Stimulated activated effector memory CD8-positive, alpha-beta T cell treated with anti-CD3 and anti-CD28 coated beads, Interleukin-12 subunit alpha, Interleukin-12 subunit beta, amount 100 ng/mL, for 72 hours (primary cell): ENCODE measurements around the gene PGF.
A peak's percentile ranks its signal among the peaks of the same experiment; 100 is the strongest.
"Not testable (repeated sequence)": the region's sequence is repeated elsewhere in the genome, so short reads cannot be mapped to it uniquely, and the experiment has no call there.

Experiments used
- ATAC-seq: fragments of 150-1000 bp; cut with Tn5 transposase; 2 replicates; pipeline ENCODE4 v1.10.0; 2021
- DNase-seq, 2 donors: peaks; one replicate each; pipeline ENCODE4 v3.0.0; 2021 to 2022; ENCODE audit warnings: low spot score in 2 of 2
- H3K27ac Mint-ChIP-seq: one replicate; pipeline ENCODE4 v1.8.0; 2022; ENCODE audit warnings: mild to moderate bottlenecking, mixed read lengths
- H3K36me3 Mint-ChIP-seq: one replicate; pipeline ENCODE4 v1.8.0; 2022; ENCODE audit warnings: mild to moderate bottlenecking, mixed read lengths
- H3K4me1 Mint-ChIP-seq: one replicate; pipeline ENCODE4 v1.8.0; 2022; ENCODE audit warnings: mixed read lengths
- H3K4me3 Mint-ChIP-seq: one replicate; pipeline ENCODE4 v1.8.0; 2022; ENCODE audit warnings: mild to moderate bottlenecking, mixed read lengths
- H3K9me3 Mint-ChIP-seq: one replicate; pipeline ENCODE4 v1.8.0; 2022; ENCODE audit warnings: mixed read lengths

PGF gene

GRCh38 chr14:74955229-74956026, at the start of gene PGF:
Gene PGF (minus strand): TSS chr14:74955597. CDS start chr14:74955242, 355 bp downstream.
- H3K36me3 Mint-ChIP-seq, result no peaks in the 10 kb centered on the region
- H3K9me3 Mint-ChIP-seq, result no peaks in the 10 kb centered on the region
- ATAC-seq (peak; percentile 60), DNase-seq (peak in 1 of 2 donors; percentile 58)
- H3K4me3 Mint-ChIP-seq, result peak within 1 kb of the TSS; percentile 48
- H3K4me1 Mint-ChIP-seq, result no peaks in the 10 kb centered on the region
- no peak within 1 kb of the TSS for H3K27ac Mint-ChIP-seq

GRCh38 chr14:75003250-75004027, 48.0 kb upstream of the PGF start:
- H3K9me3 Mint-ChIP-seq, result no peaks in the 10 kb centered on the region
- H3K27ac Mint-ChIP-seq, result peak overlapping the region; percentile 95
- H3K36me3 Mint-ChIP-seq, result peaks cover 61% of the 10 kb centered on the region
- ATAC-seq (no peak), DNase-seq (no peak)
- H3K4me1 Mint-ChIP-seq, result peaks cover 38% of the 10 kb centered on the region
- H3K4me3 Mint-ChIP-seq, result peak overlapping the region; percentile 96

- Mint-ChIP-seq H3K27ac (peak within 1 kb of the TSS; percentile 95), H3K4me3 (peak within 1 kb of the TSS; percentile 96), H3K9me3 (no peaks in the 10 kb centered on the region), H3K36me3 (peaks cover 52% of the 10 kb centered on the region), H3K4me1 (peaks cover 38% of the 10 kb centered on the region)
- ATAC-seq, result peak; percentile 99
- peak; percentile 95 to 99 for DNase-seq
Observed at GRCh38 chr14:75002392-75003249, 47.2 kb upstream of the PGF start, which contains the start of gene EIF2B2. Gene EIF2B2 (plus strand): TSS chr14:75002921. CDS start chr14:75002991, 70 bp downstream.

- DNase-seq, result no peak
- H3K27ac Mint-ChIP-seq, result peak overlapping the region; percentile 95
- H3K9me3 Mint-ChIP-seq, result no peaks in the 10 kb centered on the region
- peaks cover 45% of the 10 kb centered on the region for H3K36me3 Mint-ChIP-seq
- H3K4me3 Mint-ChIP-seq, result peak overlapping the region; percentile 96
- no peak for ATAC-seq
- H3K4me1 Mint-ChIP-seq, result peaks cover 32% of the 10 kb centered on the region
Observed at GRCh38 chr14:75001899-75002298, 46.5 kb upstream of the PGF start.

GRCh38 chr14:75001261-75001660, 45.9 kb upstream of the PGF start:
- Mint-ChIP-seq H3K9me3 (no peaks in the 10 kb centered on the region), H3K27ac (peak overlapping the region; percentile 95), H3K4me1 (peaks cover 32% of the 10 kb centered on the region), H3K4me3 (no peak overlapping the region), H3K36me3 (peaks cover 39% of the 10 kb centered on the region)
- DNase-seq (no peak), ATAC-seq (no peak)

- not testable (repeated sequence) for H3K4me1 Mint-ChIP-seq, H3K4me3 Mint-ChIP-seq, H3K9me3 Mint-ChIP-seq, ATAC-seq, DNase-seq, H3K27ac Mint-ChIP-seq, H3K36me3 Mint-ChIP-seq
Observed at GRCh38 chr14:74995781-74996180, 40.4 kb upstream of the PGF start.

GRCh38 chr14:74994182-74994581, 38.8 kb upstream of the PGF start:
- ATAC-seq, H3K4me3 Mint-ChIP-seq, DNase-seq, H3K27ac Mint-ChIP-seq, H3K4me1 Mint-ChIP-seq, H3K9me3 Mint-ChIP-seq, H3K36me3 Mint-ChIP-seq: not testable (repeated sequence)

- H3K4me1 Mint-ChIP-seq, result no peaks in the 10 kb centered on the region
- ATAC-seq (no peak), DNase-seq (no peak)
- H3K9me3 Mint-ChIP-seq, result no peaks in the 10 kb centered on the region
- no peak overlapping the region for H3K4me3 Mint-ChIP-seq
- no peak overlapping the region for H3K27ac Mint-ChIP-seq
- no peaks in the 10 kb centered on the region for H3K36me3 Mint-ChIP-seq
Observed at GRCh38 chr14:74988993-74989392, 33.6 kb upstream of the PGF start.

GRCh38 chr14:74988131-74988530, 32.7 kb upstream of the PGF start:
- no peak overlapping the region for H3K4me3 Mint-ChIP-seq
- no peak for DNase-seq
- no peak overlapping the region for H3K27ac Mint-ChIP-seq
- no peaks in the 10 kb centered on the region for H3K36me3 Mint-ChIP-seq
- no peak for ATAC-seq
- H3K4me1 Mint-ChIP-seq, result no peaks in the 10 kb centered on the region
- H3K9me3 Mint-ChIP-seq, result no peaks in the 10 kb centered on the region

GRCh38 chr14:74985806-74986205, 30.4 kb upstream of the PGF start:
- no peak for ATAC-seq
- H3K4me1 Mint-ChIP-seq, result no peaks in the 10 kb centered on the region

GRCh38 chr14:74985028-74985310, 29.6 kb upstream of the PGF start:
- no peak for DNase-seq
- ATAC-seq, result peak; percentile 21
- Mint-ChIP-seq H3K27ac (no peak overlapping the region), H3K4me3 (no peak overlapping the region), H3K4me1 (no peaks in the 10 kb centered on the region), H3K36me3 (no peaks in the 10 kb centered on the region), H3K9me3 (no peaks in the 10 kb centered on the region)

More at GRCh38 chr14:74985806-74986205, 30.4 kb upstream of the PGF start:
- Mint-ChIP-seq H3K27ac (no peak overlapping the region), H3K4me3 (no peak overlapping the region), H3K9me3 (no peaks in the 10 kb centered on the region), H3K36me3 (no peaks in the 10 kb centered on the region)
- DNase-seq, result no peak

- DNase-seq (no peak), ATAC-seq (no peak)
- Mint-ChIP-seq H3K36me3 (no peaks in the 10 kb centered on the region), H3K4me3 (no peak overlapping the region), H3K9me3 (no peaks in the 10 kb centered on the region), H3K4me1 (no peaks in the 10 kb centered on the region), H3K27ac (no peak overlapping the region)
Observed at GRCh38 chr14:74984236-74985027, 29.0 kb upstream of the PGF start.

GRCh38 chr14:74983343-74983742, 27.9 kb upstream of the PGF start:
- Mint-ChIP-seq H3K9me3 (no peaks in the 10 kb centered on the region), H3K36me3 (no peaks in the 10 kb centered on the region), H3K4me1 (no peaks in the 10 kb centered on the region), H3K27ac (no peak overlapping the region), H3K4me3 (no peak overlapping the region)
- ATAC-seq (no peak), DNase-seq (no peak)

GRCh38 chr14:74982661-74983060, 27.3 kb upstream of the PGF start:
- no peaks in the 10 kb centered on the region for H3K4me1 Mint-ChIP-seq
- H3K9me3 Mint-ChIP-seq, result no peaks in the 10 kb centered on the region
- H3K27ac Mint-ChIP-seq, result no peak overlapping the region
- DNase-seq (no peak), ATAC-seq (no peak)
- H3K36me3 Mint-ChIP-seq, result no peaks in the 10 kb centered on the region
- H3K4me3 Mint-ChIP-seq, result no peak overlapping the region
